ENCODE results near the gene KIF26B. TPM values are rescaled to one million over a fixed set of nuclear protein-coding genes. Genes with fewer than 3 reads are reported as not detected.

KIF26B gene
- total RNA-seq, 3 donors from 2014 or later: 0.14 to 3.2 (median 0.39) TPM

GRCh38 chr1:245290836-245291235 is 136.1 kb downstream of the KIF26B start:
- intact Hi-C loops (cut with DNase I, micrococcal nuclease): no loop called here
- ATAC-seq (no peak), DNase-seq (no peak)
- H3K36me3 ChIP-seq (ENCODE audit: low read depth): no peaks in the 10 kb centered on the region
- H3K9me3 ChIP-seq: no peaks in the 10 kb centered on the region
- no peak for TF ChIP-seq CTCF (IDR thresholded peaks at IDR 0.05)
- H3K4me3 ChIP-seq: no peak overlapping the region
- no peaks in the 10 kb centered on the region for H3K4me1 ChIP-seq (ENCODE audit: low read depth)

- H3K4me3 ChIP-seq: no peak overlapping the region
- ATAC-seq: no peak
- intact Hi-C loops (cut with DNase I, micrococcal nuclease): no loop called here
- H3K4me1 ChIP-seq (ENCODE audit: low read depth): no peaks in the 10 kb centered on the region
- no peak for TF ChIP-seq CTCF (IDR thresholded peaks at IDR 0.05)
- no peak for DNase-seq
- no peaks in the 10 kb centered on the region for H3K9me3 ChIP-seq
- H3K36me3 ChIP-seq (ENCODE audit: low read depth): no peaks in the 10 kb centered on the region
Observed at GRCh38 chr1:245291351-245291750, 136.6 kb downstream of the KIF26B start.

- Histone ChIP-seq H3K4me1 (ENCODE audit: low read depth) (no peaks in the 10 kb centered on the region), H3K36me3 (ENCODE audit: low read depth) (no peaks in the 10 kb centered on the region), H3K4me3 (no peak overlapping the region), H3K9me3 (no peaks in the 10 kb centered on the region)
- ATAC-seq (no peak), DNase-seq (no peak)
- TF ChIP-seq CTCF (IDR thresholded peaks at IDR 0.05): no peak
- intact Hi-C loops (cut with DNase I, micrococcal nuclease): no loop called here
Observed at GRCh38 chr1:245292141-245292540, 137.4 kb downstream of the KIF26B start.

GRCh38 chr1:245292553-245292952 is 137.8 kb downstream of the KIF26B start:
- no peaks in the 10 kb centered on the region for H3K9me3 ChIP-seq
- no peak for TF ChIP-seq CTCF (IDR thresholded peaks at IDR 0.05)
- intact Hi-C loops (cut with DNase I, micrococcal nuclease): no loop called here
- H3K4me3 ChIP-seq: no peak overlapping the region
- H3K36me3 ChIP-seq (ENCODE audit: low read depth): no peaks in the 10 kb centered on the region
- ATAC-seq (no peak), DNase-seq (no peak)
- no peaks in the 10 kb centered on the region for H3K4me1 ChIP-seq (ENCODE audit: low read depth)

GRCh38 chr1:245294020-245294419 is 139.2 kb downstream of the KIF26B start:
- intact Hi-C loops (cut with DNase I, micrococcal nuclease): no loop called here
- TF ChIP-seq CTCF (IDR thresholded peaks at IDR 0.05): no peak
- no peaks in the 10 kb centered on the region for H3K36me3 ChIP-seq (ENCODE audit: low read depth)
- DNase-seq (no peak), ATAC-seq (no peak)
- no peak overlapping the region for H3K4me3 ChIP-seq
- H3K4me1 ChIP-seq (ENCODE audit: low read depth): no peaks in the 10 kb centered on the region
- H3K9me3 ChIP-seq: no peaks in the 10 kb centered on the region

GRCh38 chr1:245298781-245299180 is 144.0 kb downstream of the KIF26B start:
- Histone ChIP-seq H3K4me1 (ENCODE audit: low read depth) (no peaks in the 10 kb centered on the region), H3K36me3 (ENCODE audit: low read depth) (no peaks in the 10 kb centered on the region), H3K4me3 (no peak overlapping the region), H3K9me3 (no peaks in the 10 kb centered on the region)
- intact Hi-C loops (cut with DNase I, micrococcal nuclease): no loop called here
- ATAC-seq (peak; percentile 32), DNase-seq (no peak)
- TF ChIP-seq CTCF (IDR thresholded peaks at IDR 0.05): no peak
